HG03025 (cell line): ENCODE data around the gene GMDS.

ENCODE experiments used
- ATAC-seq: cut with Tn5 transposase; IDR thresholded peaks from one replicate; pipeline ENCODE4 v1.9.1; 2021; ENCODE audit warnings: mild to moderate bottlenecking, moderate library complexity; ENCODE audit not compliant: unreplicated experiment, low FRiP score

The GMDS gene

GRCh38 chr6:2016040-2016439 is 229.4 kb downstream of the GMDS start:
- no peak for ATAC-seq

DNA sequence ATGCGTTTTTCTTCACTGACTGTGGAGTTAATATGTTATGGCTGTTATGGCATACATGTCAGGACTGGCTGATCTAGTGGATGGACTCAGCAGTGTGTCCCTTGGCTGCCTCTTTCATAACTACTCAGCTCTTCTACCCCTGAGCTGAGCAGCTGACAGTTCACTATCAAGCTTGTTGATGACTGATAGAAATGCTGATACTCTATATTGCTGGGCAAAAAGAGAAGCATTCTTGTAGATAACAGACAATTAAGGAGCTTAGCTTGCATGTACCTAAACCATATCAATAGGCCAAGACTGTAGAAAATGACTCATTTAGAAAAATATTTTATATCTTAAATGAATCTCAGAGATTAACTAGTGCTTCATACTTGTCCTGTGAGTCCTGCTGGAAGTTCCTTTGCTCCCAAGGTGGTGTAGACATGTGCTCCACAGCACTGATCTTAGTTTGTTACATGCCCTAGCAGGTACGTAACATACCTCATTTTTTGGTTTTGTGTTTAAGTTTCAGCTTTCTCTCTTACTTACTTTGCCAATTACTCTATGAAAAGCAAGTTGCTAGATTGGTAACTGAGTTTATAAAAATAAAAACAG is 236.9 kb downstream of the GMDS start:
- no peak for ATAC-seq

DNA sequence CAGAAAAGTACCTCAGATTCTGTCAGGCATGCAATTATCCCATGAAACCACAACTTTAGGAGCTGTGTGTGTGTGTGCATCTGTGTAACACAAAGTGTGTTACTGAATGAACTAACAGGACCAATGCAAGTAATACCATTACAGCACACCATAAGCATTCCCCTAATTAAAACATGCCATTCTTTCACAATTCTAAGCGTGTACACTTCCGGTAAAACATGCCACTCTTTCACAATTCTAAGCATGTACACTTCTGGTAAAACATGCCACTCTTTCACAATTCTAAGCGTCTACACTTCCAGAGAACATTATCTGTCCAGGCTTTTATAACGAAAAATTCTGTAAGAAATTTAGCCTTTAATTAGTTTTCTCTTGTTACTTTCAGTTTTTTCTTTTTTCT is 238.2 kb downstream of the GMDS start:
- no peak for ATAC-seq

DNA sequence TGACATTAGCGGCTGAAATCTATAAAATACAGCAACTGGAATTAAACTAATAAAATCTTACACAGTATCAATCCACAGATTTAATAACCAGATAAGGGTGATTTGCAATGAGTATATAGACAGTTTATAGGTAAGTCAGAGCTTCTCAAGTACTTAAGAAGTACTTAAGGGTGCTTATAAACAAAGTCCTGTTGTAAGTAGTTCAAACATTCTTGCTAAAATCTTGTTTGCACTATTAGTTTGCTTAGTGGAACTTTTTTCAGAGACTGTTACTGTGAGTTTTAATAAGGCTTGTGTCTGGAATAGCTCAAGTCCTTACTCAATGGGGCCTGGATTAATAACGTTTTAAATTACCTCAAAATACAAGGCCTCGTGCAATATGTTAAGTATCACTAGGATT is 240.5 kb downstream of the GMDS start:
- ATAC-seq, result no peak

DNA sequence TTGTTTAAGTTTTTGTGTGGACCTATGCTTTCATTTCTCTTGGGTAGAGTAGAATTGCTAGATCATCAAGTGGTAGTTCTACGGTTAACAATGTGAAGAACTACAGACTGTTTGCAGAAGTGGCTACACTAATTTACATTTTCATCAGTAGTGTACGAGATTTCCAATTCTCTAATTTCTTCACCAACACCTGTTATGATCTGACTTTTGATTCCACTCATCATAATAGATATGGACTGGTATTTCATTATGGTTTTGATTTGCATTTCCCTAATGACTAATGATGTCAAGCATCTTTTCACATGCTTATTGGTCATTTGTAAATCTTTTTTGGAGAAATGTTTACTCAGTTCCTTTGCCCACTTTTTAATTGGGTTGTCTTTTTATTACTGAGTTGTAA is 244.4 kb downstream of the GMDS start:
- no peak for ATAC-seq

DNA sequence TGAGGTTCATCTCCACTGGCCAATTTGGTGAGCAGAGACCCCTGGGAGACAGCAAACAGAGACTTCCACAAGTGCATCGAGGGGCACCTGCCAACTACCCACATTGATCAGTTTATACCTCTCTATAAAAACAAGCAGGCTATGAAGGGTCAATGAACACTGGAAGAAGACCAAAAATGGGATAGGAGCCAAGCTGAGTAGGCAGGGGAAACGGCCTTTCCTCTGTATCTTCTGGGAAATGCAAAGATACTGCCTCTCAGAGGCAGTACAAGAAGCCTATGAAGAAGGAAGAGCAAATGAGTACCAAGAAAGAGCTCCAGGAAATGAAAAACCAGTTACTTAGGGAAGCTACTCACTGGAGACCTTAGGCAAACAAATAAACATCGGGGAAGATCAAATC is 247.7 kb downstream of the GMDS start:
- no peak for ATAC-seq

GRCh38 chr6:1995636-1996035 is 249.8 kb downstream of the GMDS start:
- no peak for ATAC-seq

- no peak for ATAC-seq
These were observed 252.4 kb downstream of the GMDS start for GRCh38 chr6:1993042-1993441.

GRCh38 chr6:1991332-1991878 is 254.0 kb downstream of the GMDS start:
- no peak for ATAC-seq

DNA sequence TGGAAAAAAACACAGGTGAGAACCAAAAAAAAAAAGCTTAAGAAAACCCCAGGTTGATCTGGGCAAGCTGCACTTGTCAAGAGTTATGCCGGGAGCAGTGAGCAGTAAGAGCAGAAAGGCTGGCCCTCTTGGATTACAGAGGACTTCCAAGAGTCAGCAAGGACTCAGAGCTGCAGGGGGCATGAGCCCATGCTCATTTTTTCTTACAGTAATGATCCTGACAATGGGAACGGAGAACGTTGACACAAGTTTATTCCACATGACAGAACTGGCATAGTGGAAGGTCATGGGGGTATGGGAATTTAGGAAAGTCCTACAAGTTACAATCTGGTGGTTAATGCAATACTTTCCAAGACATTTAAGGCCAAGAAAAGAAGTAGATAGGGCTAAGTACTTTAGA is 256.6 kb downstream of the GMDS start:
- ATAC-seq, result no peak

GRCh38 chr6:1987640-1988039 is 257.8 kb downstream of the GMDS start:
- no peak for ATAC-seq

GRCh38 chr6:1986454-1987243 is 258.8 kb downstream of the GMDS start:
- ATAC-seq, result no peak

GRCh38 chr6:1984346-1984994 is 260.9 kb downstream of the GMDS start:
- no peak for ATAC-seq

DNA sequence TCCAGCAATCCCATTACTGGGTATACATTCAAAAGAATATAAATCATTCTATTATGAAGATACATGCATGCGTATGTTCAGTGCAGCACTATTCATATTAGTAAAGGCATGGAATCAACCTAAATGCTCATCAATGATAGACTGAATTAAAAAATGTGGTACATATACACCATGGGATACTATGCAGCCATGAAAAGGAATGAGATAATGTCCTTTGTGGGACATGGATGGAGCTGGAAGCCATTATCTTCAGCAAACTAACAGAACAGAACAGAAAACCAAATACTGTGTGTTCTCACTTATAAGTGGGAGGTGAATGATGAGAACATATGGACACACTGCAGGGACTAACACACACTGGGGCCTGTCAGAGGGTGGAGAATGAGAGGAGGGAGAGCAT is 261.6 kb downstream of the GMDS start:
- ATAC-seq, result no peak

GRCh38 chr6:1972962-1973361 is 272.4 kb downstream of the GMDS start:
- ATAC-seq, result no peak

DNA sequence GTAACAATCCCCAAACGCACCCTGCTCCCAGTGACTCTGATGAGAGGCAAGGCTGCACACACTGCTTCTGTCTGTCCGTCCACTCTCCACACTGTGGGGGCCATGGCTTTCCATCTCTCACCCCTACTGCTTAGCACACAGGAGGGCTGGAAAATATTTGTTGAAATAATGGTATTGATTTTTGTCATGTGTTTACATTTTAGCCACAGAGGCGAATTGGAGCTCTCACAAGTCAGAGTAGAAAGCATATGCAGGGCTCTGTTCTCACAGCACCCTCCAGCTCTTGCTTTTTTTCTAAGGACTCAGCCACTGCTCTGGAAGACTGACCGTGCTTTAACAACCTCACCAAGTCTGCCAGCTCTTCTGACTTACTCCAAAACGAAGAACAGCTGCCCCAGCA is 273.8 kb downstream of the GMDS start:
- ATAC-seq, result no peak

- no peak for ATAC-seq
These were observed 275.2 kb downstream of the GMDS start for GRCh38 chr6:1970151-1970561.

- ATAC-seq, result no peak
These were observed 278.7 kb downstream of the GMDS start for GRCh38 chr6:1966713-1967112.

- no peak for ATAC-seq
These were observed 279.7 kb downstream of the GMDS start for GRCh38 chr6:1965596-1966224.

- no peak for ATAC-seq
These were observed 281.8 kb downstream of the GMDS start for GRCh38 chr6:1963596-1963995.

- ATAC-seq, result no peak
These were observed 283.2 kb downstream of the GMDS start for GRCh38 chr6:1962201-1962600.
